HG03575 (cell line): ENCODE measurements around the gene MYLK.

Source experiments
- ATAC-seq: cut with Tn5 transposase; IDR thresholded peaks from one replicate; pipeline ENCODE4 v1.9.1; 2021; ENCODE audit not compliant: unreplicated experiment, insufficient number of reproducible peaks, low FRiP score; ENCODE audit errors: extremely low read depth

The MYLK gene

DNA sequence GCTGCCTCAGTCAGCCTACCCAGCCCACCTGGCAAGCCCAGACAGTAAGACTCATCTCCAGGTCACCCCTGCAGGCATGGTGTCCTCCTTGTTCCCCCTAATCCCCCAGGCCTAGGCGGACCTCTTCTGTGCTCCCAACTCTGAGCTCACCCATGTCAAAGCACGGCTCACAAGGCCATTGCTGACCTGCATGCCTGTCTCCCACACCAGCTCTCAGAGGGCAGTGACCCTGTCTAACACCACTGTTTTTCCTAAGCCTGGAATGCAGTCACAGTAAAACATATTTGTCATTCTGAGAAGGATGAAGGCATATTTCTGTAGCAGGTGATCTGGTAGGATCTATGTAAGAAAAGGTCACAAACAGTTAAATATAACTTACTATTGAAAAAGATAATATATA lies 189.0 kb downstream of the MYLK start:
- ATAC-seq, result no peak

DNA sequence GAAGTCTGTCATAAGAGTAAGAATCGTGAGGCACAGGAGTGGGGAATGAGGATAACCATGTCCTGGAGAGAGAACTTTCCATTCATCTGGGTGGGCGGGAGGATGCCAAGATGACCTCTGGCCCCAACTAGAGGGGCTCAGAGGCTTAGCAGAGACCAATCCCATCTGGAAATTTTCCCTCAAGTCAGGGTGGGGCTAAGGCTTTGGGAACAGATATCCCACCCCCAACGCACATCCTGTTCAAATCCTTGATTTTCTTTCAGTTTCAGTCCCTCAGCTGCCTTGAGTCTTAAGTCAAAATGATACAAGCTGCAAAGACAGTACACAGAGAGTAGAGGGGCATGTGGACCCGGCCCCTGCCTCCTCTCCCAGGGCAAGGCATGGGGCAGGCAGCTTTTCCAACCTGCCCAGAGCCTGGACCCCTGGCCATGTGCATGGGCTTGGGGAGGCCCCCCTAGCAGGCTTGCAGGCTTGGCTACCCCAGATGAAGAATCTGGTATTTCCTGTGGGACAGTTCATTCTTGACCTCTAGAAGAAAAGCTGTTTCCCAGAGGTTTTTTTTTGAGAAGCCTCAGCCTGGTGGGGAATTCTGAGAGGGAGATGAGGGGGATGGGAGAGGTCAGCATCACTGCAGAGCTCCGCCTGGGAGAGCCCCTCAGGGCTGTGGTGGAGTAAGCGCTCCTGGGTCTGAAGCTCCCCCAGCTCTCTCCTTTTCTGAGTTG lies 189.6 kb downstream of the MYLK start:
- no peak for ATAC-seq

- ATAC-seq, result no peak
Observed at GRCh38 chr3:123693584-123694190, 190.4 kb downstream of the MYLK start.

DNA sequence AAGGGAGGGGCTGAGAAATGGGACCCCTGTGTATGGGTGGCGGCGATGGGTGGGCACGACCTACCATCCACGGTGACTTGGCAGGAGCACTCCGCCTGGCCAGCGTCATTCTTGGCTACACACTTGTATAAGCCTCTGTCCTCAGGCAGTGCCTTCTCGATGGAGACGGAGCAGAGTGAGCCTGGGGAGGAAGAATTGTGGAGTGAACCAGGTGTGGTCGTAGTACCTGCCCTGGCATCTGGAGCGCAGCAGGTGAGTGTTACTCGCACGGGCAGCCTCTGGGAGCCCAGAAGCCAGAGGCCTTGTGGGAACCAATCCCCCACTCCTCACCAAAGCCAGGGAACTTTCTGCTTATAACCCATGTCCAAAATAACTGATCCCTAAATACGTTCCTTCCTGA lies 191.5 kb downstream of the MYLK start:
- ATAC-seq, result no peak

GRCh38 chr3:123692041-123692440 lies 192.1 kb downstream of the MYLK start:
- ATAC-seq, result no peak

GRCh38 chr3:123689831-123690230 lies 194.3 kb downstream of the MYLK start:
- no peak for ATAC-seq

DNA sequence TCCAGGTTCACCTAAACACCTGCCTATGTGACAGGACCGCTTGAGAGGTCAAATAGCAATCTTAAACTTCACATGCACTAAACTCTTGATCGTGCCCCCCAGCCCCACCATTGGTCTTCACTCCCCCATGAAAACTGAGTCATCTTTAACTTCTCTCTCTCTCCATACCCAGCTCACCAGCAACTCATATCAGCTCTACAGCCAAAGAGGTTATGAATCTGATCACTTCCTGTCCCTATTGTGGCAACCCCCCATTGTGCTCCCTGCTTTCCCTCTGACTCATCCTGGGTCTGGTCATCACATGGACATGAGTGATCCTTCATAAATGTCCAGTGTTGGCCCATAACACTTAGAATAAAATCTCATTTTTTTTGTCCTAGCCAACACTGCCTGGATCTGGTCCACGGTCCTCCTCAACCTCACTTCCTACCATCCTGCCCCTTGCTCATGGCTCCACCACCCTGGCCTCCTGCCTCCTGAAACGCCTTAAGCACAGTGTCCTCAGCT lies 195.8 kb downstream of the MYLK start:
- ATAC-seq, result no peak

- no peak for ATAC-seq
Observed at GRCh38 chr3:123687286-123687685, 196.8 kb downstream of the MYLK start.

DNA sequence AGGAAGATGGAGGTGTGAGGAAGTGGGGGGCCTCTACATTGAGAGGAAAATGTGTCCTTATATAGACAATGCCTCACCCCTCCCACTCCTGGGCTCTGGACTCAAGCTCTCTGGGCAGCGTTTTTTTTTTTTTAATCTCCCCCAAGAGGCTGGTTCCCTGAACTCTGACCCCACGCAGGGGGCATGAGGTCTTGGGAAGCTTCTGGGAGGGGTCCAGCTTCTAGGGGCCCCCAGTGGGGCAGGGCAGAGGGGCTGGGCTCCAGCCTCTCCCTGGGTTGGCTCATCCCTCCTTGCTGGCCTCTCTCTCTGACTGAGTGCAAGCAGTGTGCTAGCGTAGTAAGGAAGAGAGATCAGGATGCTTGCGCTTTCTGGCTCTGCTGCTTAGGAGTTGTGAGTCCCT lies 197.9 kb downstream of the MYLK start:
- ATAC-seq, result no peak

GRCh38 chr3:123685780-123686179 lies 198.4 kb downstream of the MYLK start:
- no peak for ATAC-seq

DNA sequence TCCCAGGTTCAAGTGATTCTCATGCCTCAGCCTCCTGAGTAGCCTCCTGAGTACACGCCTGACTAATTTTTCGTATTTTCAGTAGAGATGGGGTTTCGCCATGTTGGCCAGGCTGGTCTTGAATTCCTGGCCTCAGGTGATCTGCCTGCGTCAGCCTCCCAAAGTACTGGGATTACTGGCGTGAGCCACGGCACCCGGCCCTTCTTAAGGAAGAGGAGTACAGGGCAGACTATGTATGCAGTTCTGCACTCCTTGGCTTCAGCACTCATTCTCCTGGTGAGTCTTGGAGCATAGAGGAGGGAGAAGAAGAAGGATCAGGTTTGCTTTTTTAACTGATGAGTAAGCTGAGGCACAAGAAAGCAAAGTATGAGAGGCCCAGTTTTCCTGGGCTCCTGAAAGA lies 199.5 kb downstream of the MYLK start:
- ATAC-seq, result no peak

DNA sequence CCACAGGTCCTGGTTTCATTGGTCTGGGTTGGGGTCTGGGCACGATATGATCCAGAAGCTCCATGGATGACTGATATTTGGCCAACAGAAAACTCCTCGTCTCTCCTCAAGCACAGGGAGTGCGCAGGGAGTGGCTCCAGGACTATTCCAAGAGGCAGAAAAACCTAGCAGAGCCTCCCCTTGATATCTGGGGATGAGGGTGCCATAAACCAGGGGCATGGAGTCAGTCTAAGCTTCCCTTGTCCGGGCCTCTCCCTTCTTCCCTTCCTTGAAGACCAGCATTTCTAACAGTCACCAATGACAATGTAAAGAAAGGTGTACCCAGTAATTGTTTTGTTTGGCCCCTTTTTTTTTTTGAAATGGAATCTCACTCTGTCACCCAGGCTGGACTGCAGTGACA lies 199.9 kb downstream of the MYLK start:
- no peak for ATAC-seq

DNA sequence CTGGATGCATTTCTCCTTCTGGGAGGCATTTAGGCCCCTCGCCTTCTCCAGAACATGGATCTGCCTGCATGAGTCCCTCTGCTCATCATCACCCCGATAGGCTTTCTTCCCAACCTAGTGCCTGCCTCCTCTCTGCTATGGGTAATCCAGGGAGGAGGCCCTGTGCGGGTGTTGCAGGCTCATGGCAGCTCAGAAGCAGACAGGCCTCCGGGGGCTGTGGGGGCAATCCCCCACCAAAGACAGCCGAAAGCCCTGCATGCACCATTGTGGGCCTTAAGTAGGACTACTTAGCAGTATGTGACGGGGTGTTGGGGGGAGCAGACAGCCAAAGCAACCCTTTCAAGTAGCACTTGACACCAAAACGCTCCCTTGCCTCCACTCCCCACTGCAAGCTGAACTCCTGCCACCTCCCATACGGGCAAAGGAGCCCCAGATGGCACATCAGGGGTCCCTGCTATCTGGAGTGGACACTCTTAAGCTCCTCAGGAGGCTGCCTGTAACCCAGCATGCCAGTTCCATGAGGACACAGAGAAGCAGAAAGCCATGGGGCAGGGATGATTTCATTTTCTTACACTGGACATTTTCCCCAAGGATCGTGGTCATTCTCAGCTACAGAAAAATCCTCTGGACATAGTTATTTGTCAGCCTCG lies 200.5 kb downstream of the MYLK start:
- ATAC-seq, result no peak

GRCh38 chr3:123682781-123683504 lies 201.2 kb downstream of the MYLK start:
- no peak for ATAC-seq

DNA sequence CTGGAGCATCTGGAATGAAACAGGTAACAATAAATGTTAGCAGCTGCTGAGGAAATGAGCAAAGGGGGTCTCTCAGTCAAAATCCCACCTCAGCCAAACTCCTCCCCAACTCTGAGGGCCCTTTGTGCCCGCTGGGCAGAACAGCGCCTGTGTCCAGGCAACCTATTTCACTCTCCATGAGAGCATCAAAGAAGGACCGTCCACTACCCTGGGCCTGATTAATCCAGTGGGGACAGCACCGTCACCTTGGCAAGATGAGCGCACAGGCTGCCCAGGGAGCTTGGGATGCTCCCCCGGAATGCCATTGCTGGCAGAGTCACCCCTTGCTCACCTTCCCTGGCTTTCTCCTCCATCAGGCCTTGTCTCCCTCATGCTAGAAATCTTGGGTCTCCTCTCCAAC lies 201.8 kb downstream of the MYLK start:
- no peak for ATAC-seq

DNA sequence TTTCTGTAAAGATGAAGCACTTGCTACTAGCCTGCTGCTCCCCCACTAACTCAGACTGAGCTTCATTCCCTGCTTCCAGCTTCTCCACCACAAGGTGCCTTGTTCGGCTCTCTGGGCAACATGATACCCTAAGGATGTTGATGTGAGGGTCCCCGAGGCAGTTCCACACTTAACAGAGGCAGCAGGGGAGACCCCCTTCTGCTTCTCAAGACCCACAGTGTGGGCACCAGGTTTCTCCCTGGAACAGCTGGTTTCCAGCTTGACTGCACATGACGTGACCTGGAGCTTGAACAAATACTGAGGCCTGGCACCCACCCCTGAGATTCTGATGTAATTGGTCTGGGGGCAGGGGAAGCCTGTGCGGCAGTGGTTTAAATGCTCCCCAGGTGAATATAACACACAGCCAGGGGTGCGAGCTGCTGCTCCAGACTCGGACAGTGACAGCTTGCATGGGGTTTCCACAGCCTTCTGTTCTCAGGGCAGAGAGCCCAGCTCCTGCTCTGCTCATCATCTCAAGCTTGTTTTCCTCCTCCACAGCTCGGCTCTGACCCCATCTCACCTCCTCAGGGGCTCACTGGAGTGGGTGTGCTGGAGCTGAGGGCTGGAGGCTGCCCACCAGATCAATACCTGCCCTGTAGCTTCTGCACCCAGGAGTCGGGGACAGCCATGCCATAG lies 204.3 kb downstream of the MYLK start:
- no peak for ATAC-seq

DNA sequence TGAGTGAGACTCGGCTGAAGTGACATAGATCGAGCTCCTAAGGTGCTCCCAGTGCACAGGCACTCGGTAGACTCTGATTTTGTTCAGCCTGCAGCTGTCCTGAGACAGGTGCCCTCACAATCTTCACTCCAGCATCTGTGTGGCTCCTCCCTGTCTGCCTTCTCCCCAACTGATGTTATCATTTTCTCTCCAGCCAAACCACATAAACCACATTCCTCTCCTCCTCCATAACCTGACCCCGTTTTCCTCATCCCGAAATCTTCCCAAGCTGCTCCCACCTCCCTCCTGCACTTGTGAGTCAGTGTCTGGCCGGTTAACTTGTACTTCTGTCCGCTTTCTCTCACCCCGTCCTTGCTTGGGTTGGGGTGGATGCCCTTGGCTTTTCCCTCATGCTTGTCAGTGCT lies 206.0 kb downstream of the MYLK start:
- ATAC-seq, result no peak

GRCh38 chr3:123672429-123673146 lies 211.5 kb downstream of the MYLK start:
- no peak for ATAC-seq

DNA sequence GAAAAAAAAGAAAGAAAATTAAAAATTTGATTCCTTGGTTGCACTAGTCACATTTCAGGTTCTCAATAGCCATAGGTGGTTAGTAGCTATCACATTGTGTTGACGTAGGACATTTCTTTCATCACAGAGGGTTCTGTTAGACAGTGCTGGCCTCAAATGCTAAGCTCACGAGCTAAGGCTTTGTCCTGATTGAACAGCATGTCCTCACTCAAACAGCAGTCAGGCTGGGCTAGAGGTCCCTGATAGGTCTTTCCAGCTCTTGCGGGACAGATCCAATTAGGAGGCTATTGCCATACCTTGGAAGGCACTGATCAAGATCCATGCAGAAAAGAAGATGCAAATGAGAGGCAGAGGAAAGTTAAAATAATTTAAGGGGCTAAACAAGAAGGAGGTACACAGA lies 213.4 kb downstream of the MYLK start:
- ATAC-seq, result no peak
